Measurements from ENCODE around the gene BICD2. TPM values are rescaled to one million over a fixed set of nuclear protein-coding genes. Genes with fewer than 3 reads are reported as not detected.

Gene BICD2
- total and polyA plus RNA-seq, 2 donors (not counting 1 experiment from before 2014, with no cell fraction given) = 33.2 to 49.5 TPM

DNA sequence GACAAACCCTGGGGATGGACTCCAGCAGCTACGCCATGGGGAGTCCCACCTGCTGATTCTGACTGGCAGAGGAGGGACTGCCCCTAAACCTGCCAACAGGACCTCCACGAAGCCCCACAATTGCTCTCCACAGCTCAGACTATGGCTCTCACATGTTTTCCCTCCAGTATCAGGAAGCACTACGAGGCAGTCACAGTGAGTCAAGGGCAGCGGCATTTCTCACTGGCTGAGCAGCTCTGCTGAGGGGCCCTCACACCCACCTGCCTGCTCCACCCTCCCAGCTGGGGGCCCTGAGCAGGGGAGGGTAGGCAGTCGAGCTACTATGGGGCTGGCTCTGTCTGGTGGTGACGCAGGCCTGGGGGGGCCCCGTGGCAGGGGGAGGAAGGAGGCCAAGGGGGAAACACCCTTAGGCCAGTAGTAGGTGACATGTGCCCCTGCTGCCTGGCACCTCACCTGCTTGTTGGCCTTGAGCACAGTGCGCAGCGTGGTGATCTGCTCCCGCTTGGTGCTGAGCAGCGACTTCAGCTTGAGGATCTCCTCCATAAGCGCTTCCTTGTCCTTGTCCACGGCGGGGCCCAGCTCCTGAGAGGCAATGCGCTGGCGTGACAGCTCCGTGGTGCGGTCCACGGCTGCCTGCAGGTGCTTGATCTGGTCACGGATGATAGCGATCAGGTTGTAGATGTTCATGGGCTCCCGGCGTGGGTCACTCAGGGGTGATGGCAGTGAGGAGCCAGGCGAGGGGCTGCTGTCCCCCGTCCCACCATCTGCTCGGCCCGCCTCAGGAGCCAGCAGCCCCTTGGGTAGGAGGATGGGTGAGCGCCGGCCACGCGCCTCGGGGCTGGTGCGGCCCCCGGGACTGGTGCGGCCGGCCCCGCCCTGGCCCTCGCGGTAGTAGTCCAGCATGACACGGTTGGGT, 46.3 kb downstream of the BICD2 start:
- intact Hi-C loops (cut with micrococcal nuclease) = no loop called here
- Histone ChIP-seq H4K20me1 (ENCODE audit: control insufficient read depth, insufficient read depth, low read length, poor library complexity, severe bottlenecking) (peaks cover 40% of the 10 kb centered on the region), H3K4me3 (ENCODE audit: control extremely low read depth in 1 of 5, extremely low read depth in 1 of 5, insufficient read depth in 1 of 5, low read depth in 2 of 5, low read length in 4 of 5) (no peak overlapping the region), H3K4me2 (replicated peaks; ENCODE audit: low read depth, low read length, poor library complexity, severe bottlenecking) (no peak overlapping the region), H3K79me2 (ENCODE audit: control insufficient read depth, insufficient read depth, low read length) (peaks cover 66% of the 10 kb centered on the region), H3K9me3 (ENCODE audit: control extremely low read depth in 1 of 3, control insufficient read depth in 2 of 3, insufficient read depth in 1 of 3, low read length in 2 of 3) (no peaks in the 10 kb centered on the region), H2AFZ (ENCODE audit: insufficient read depth, low read depth, low read length, poor library complexity, severe bottlenecking) (no peak overlapping the region), H3K4me1 (ENCODE audit: control insufficient read depth in 2 of 2, insufficient read depth in 2 of 2, low read length in 2 of 2) (peaks cover 27 to 69% of the 10 kb centered on the region in 2 donors), H3K27ac (ENCODE audit: low read length in 2 of 2) (no peak overlapping the region), H3K9ac (ENCODE audit: low read length) (no peak overlapping the region), H3K36me3 (replicated peaks in 1 of 2; ENCODE audit: control extremely low read depth in 1 of 2, control insufficient read depth in 1 of 2, extremely low read depth in 1 of 2, insufficient read depth in 2 of 2, low read length in 1 of 2) (peaks cover 3 to 89% of the 10 kb centered on the region in 2 experiments), H3K27me3 (replicated peaks in 1 of 4; ENCODE audit: control extremely low read depth in 1 of 4, control insufficient read depth in 3 of 4, insufficient read depth in 4 of 4, low read length in 3 of 4) (no peaks in the 10 kb centered on the region)
- no peak overlapping the region for H3K4me3 Mint-ChIP-seq
- H3K27me3 Mint-ChIP-seq = no peaks in the 10 kb centered on the region
- ChIA-PET CTCF (interaction anchor here (0.7 to 10.2 kb wide), 9 partner anchors 9 to 90 kb away, joined by 3 to 203 read pairs (median 12); partner anchors contain the start of genes BICD2 and IPPK), POLR2A (interaction anchor here (0.6 to 1.6 kb wide), 2 partner anchors 52 to 326 kb away, joined by 3 to 4 read pairs; no protein-coding TSS in a partner anchor)
- DNase-seq = no peak
- H3K4me1 Mint-ChIP-seq = peaks cover 58% of the 10 kb centered on the region
- no peak for ATAC-seq (ENCODE audit: low read depth)
- no peaks in the 10 kb centered on the region for H3K9me3 Mint-ChIP-seq (ENCODE audit: insufficient read depth)
- WGBS (ENCODE audit: insufficient coverage) = 91% methylated on average over 36 of the region's 40 CpGs
- H3K27ac Mint-ChIP-seq = no peak overlapping the region
- no peak for TF ChIP-seq EZH2 (IDR thresholded peaks at IDR 0.05; ENCODE audit: borderline replicate concordance, insufficient read depth, low read depth, low read length, poor library complexity, severe bottlenecking)
- no peak for TF ChIP-seq CTCF (IDR thresholded peaks at IDR 0.05)
